GM12878 (cell line): Measurements from ENCODE around the gene IQCH. TPM values are rescaled to one million over a fixed set of nuclear protein-coding genes. Genes with fewer than 3 reads are reported as not detected.

ENCODE experiments used
- ATAC-seq: fragments of 200-7000 bp; cut with Tn5 transposase; 3 replicates; pipeline ENCODE4 v1.9.1; 2020; ENCODE audit warnings: mild to moderate bottlenecking, moderate library complexity
- BruUV-seq: library from RNA; stranded (reverse); fragments of 400-500 nt; replicated peaks from 2 replicates; lab custom pipeline; 2021; lab: Mats Ljungman, UMichigan
- CTCF ChIA-PET: fragments of 300-600 bp; sonication (Branson Sonifier 250); formaldehyde crosslinking; extraction: SDS; loops from one replicate; lab custom pipeline; 2021; ENCODE audit warnings: inconsistent platforms; lab: Yijun Ruan, JAX
- POLR2A ChIA-PET: fragments of 350-600 bp; formaldehyde crosslinking; extraction: SDS; loops from one replicate; lab custom pipeline; 2021; ENCODE audit warnings: inconsistent platforms; lab: Charles Lee
- RAD21 ChIA-PET: fragments of 300-600 bp; sonication (Branson Sonifier 250); formaldehyde crosslinking; loops from one replicate; lab custom pipeline; 2023; ENCODE audit warnings: antibody characterized with exemption; ENCODE audit not compliant: unreplicated experiment; lab: Charles Lee
- SMC1A ChIA-PET: fragments of 300-600 bp; sonication (Branson Sonifier 250); formaldehyde crosslinking; loops from one replicate; lab custom pipeline; 2023; ENCODE audit not compliant: unreplicated experiment, uncharacterized antibody; lab: Charles Lee
- DNase-seq: peaks from one replicate; pipeline ENCODE4 v3.0.0-alpha.2; 2011; ENCODE audit warnings: low read depth, low spot score
- FAIRE-seq: peaks from 3 replicates; lab custom pipeline; 2011; peaks lifted over from hg19 to GRCh38; lab: Jason Lieb, UNC
- H2AFZ ChIP-seq: 2 replicates; pipeline ENCODE4 v1.6.0; 2011; ENCODE audit warnings: low read depth, low read length, control low read depth; ENCODE audit not compliant: control insufficient read depth
- H3K27ac ChIP-seq: 2 replicates; pipeline ENCODE4 v1.5.1; 2011; ENCODE audit warnings: control low read depth; ENCODE audit not compliant: control insufficient read depth, insufficient read depth
- H3K27me3 ChIP-seq, 2 experiments: replicated peaks in 1 of 2; 2 replicates each; pipeline versions ENCODE4 v1.6.0 to v1.6.1; 2011; ENCODE audit warnings: low read length in 1 of 2; ENCODE audit not compliant: control insufficient read depth in 2 of 2, insufficient read depth in 2 of 2
- H3K36me3 ChIP-seq, 2 experiments: 2 replicates each; pipeline ENCODE4 v1.5.1; 2011; ENCODE audit warnings: low read length in 1 of 2; ENCODE audit not compliant: control insufficient read depth in 2 of 2, insufficient read depth in 2 of 2
- H3K4me1 ChIP-seq: 2 replicates; pipeline ENCODE4 v1.6.1; 2011; ENCODE audit warnings: mild to moderate bottlenecking, low read length, moderate library complexity, mixed read lengths; ENCODE audit not compliant: control insufficient read depth, insufficient read depth
- H3K4me2 ChIP-seq: 2 replicates; pipeline ENCODE4 v1.6.0; 2011; ENCODE audit warnings: control low read depth; ENCODE audit not compliant: control insufficient read depth, insufficient read depth
- H3K4me3 ChIP-seq: fragments of 200-600 bp; sonication (generic); 2 replicates; pipeline ENCODE4 v1.5.1; 2016
- H3K79me2 ChIP-seq: 2 replicates; pipeline ENCODE4 v1.6.0; 2011; ENCODE audit warnings: low read length; ENCODE audit not compliant: control insufficient read depth, insufficient read depth
- H3K9ac ChIP-seq: 2 replicates; pipeline ENCODE4 v1.8.0; 2011; ENCODE audit warnings: low read length, control low read depth, mixed read lengths; ENCODE audit not compliant: control insufficient read depth, insufficient read depth
- H3K9me3 ChIP-seq: replicated peaks from 3 replicates; pipeline ENCODE4 v1.5.1; 2011; ENCODE audit warnings: mild to moderate bottlenecking, low read length; ENCODE audit not compliant: control insufficient read depth, insufficient read depth
- H4K20me1 ChIP-seq: 2 replicates; pipeline ENCODE4 v1.6.0; 2011; ENCODE audit not compliant: control insufficient read depth, insufficient read depth
- BRCA1 ChIP-seq: IDR thresholded peaks from 2 replicates; pipeline ENCODE4 v1.6.1; 2011; ENCODE audit warnings: low read depth, low read length, improper control_type of control experiment
- EP300 ChIP-seq, 2 experiments: fragments of 150-350 bp in 1 of 2; IDR thresholded peaks; 2 replicates each; pipeline ENCODE4 v1.6.1; 2011 to 2012; ENCODE audit warnings: low read depth in 2 of 2, low read length in 2 of 2, borderline replicate concordance in 1 of 2, improper control_type of control experiment in 1 of 2, inconsistent platforms in 1 of 2; ENCODE audit not compliant: control insufficient read depth in 1 of 2
- FOS ChIP-seq: IDR thresholded peaks from 3 replicates; pipeline ENCODE4 v1.6.1; 2011; ENCODE audit warnings: borderline replicate concordance; ENCODE audit not compliant: insufficient read length; ENCODE audit errors: extremely low read depth
- IKZF1 ChIP-seq: fragments of 450-650 bp; conservative IDR thresholded peaks from 2 replicates; pipeline ENCODE4 v1.6.1; 2017; ENCODE audit warnings: antibody characterized with exemption, mild to moderate bottlenecking
- KLF5 ChIP-seq: fragments of 450-650 bp; IDR thresholded peaks from 2 replicates; pipeline ENCODE4 v1.6.1; 2014; ENCODE audit warnings: mild to moderate bottlenecking; ENCODE audit not compliant: partially characterized antibody
- POLR2A ChIP-seq: IDR thresholded peaks from 2 replicates; pipeline ENCODE4 v1.6.1; 2011; ENCODE audit warnings: low read depth, mild to moderate bottlenecking, low read length
- RAD51 ChIP-seq: fragments of 450-650 bp; IDR thresholded peaks from 2 replicates; pipeline ENCODE4 v1.6.1; 2016; ENCODE audit warnings: moderate library complexity, mild to moderate bottlenecking, inconsistent platforms
- SMC3 ChIP-seq: IDR thresholded peaks from 2 replicates; pipeline ENCODE4 v1.6.1; 2011; ENCODE audit warnings: low read length, improper control_type of control experiment, borderline replicate concordance
- TCF7 ChIP-seq: IDR thresholded peaks from 2 replicates; pipeline ENCODE4 v1.6.1; 2014; ENCODE audit warnings: antibody characterized with exemption, borderline replicate concordance
- ZSCAN29 ChIP-seq: fragments of 450-650 bp; IDR thresholded peaks from 2 replicates; pipeline ENCODE4 v1.6.1; 2017; ENCODE audit warnings: mild to moderate bottlenecking, moderate library complexity
- WGBS: methylation state at CpG from one replicate; pipeline ENCODE4 v1.1.6; 2016; ENCODE audit warnings: low lambda C conversion rate; ENCODE audit not compliant: insufficient replicate concordance, insufficient coverage; ENCODE audit errors: missing lambda C conversion rate; 5-methylcytosine and 5-hydroxymethylcytosine counted together
- in situ Hi-C: fragments of 300-500 bp; cut with MboI; formaldehyde crosslinking; loops from 9 replicates; pipeline ENCODE4 v1.14.3; 2018; ENCODE audit warnings: mixed read lengths
- intact Hi-C: fragments of 100-400 bp; cut with micrococcal nuclease; formaldehyde crosslinking; loops from one replicate; pipeline ENCODE4 v1.14.2; 2022; ENCODE audit not compliant: unreplicated experiment
- polyA plus RNA-seq, 11 experiments: library from polyadenylated mRNA; depleted of rRNA in 4 of 11; unstranded in 6 of 11; stranded (reverse) in 5 of 11; fragments of >200 nt; fragmentation: Nextera tagmentation in 4 of 11; fragmentation: Illumina TruSeq in 1 of 11; extraction: Ambion mirVana in 4 of 11; extraction: Trizol in 1 of 11; gene quantifications; 1 replicate in 1 of 11; 2 replicates in 10 of 11; pipeline versions ENCODE4 v1.2.1 to v1.2.3, GENCODE V29; 2011 to 2016; ENCODE audit warnings: inconsistent platforms in 2 of 11, missing spikeins in 2 of 11, low read depth in 1 of 11
- total RNA-seq, 4 experiments: library from RNA; depleted of rRNA in 3 of 4; stranded (reverse); fragments of >200 nt in 3 of 4; fragmentation: Illumina TruSeq in 1 of 4; extraction: Trizol in 1 of 4; gene quantifications; 2 replicates each; pipeline versions ENCODE4 v1.2.1 to v1.2.3, GENCODE V29; 2013 to 2021
- TF ChIP-seq, protein P1 (sequence below): fragments of 450-650 bp; IDR thresholded peaks from 2 replicates; pipeline ENCODE4 v1.6.1; 2016; ENCODE audit warnings: mild to moderate bottlenecking, moderate library complexity, borderline replicate concordance
- TF ChIP-seq, protein P2 (sequence below): IDR thresholded peaks from 2 replicates; pipeline ENCODE4 v1.6.1; 2012; ENCODE audit warnings: mild to moderate bottlenecking, low read depth, low read length

IQCH gene
- total and polyA plus RNA-seq, 10 of the 15 experiments (the other 5 are each of a cell fraction or from before 2014, with no cell fraction given) = 0.29 to 1.3 (median 0.99) TPM

- TF ChIP-seq, protein P1, sequence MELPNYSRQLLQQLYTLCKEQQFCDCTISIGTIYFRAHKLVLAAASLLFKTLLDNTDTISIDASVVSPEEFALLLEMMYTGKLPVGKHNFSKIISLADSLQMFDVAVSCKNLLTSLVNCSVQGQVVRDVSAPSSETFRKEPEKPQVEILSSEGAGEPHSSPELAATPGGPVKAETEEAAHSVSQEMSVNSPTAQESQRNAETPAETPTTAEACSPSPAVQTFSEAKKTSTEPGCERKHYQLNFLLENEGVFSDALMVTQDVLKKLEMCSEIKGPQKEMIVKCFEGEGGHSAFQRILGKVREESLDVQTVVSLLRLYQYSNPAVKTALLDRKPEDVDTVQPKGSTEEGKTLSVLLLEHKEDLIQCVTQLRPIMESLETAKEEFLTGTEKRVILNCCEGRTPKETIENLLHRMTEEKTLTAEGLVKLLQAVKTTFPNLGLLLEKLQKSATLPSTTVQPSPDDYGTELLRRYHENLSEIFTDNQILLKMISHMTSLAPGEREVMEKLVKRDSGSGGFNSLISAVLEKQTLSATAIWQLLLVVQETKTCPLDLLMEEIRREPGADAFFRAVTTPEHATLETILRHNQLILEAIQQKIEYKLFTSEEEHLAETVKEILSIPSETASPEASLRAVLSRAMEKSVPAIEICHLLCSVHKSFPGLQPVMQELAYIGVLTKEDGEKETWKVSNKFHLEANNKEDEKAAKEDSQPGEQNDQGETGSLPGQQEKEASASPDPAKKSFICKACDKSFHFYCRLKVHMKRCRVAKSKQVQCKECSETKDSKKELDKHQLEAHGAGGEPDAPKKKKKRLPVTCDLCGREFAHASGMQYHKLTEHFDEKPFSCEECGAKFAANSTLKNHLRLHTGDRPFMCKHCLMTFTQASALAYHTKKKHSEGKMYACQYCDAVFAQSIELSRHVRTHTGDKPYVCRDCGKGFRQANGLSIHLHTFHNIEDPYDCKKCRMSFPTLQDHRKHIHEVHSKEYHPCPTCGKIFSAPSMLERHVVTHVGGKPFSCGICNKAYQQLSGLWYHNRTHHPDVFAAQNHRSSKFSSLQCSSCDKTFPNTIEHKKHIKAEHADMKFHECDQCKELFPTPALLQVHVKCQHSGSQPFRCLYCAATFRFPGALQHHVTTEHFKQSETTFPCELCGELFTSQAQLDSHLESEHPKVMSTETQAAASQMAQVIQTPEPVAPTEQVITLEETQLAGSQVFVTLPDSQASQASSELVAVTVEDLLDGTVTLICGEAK = no peak
- TF ChIP-seq SMC3 = no peak
- no peak for TF ChIP-seq BRCA1
- TF ChIP-seq KLF5 = no peak
- TF ChIP-seq, all 136 proteins: peak for 0
These were observed 13.7 kb downstream of the IQCH start (continued) for GRCh38 chr15:67267951-67268941.

DNA sequence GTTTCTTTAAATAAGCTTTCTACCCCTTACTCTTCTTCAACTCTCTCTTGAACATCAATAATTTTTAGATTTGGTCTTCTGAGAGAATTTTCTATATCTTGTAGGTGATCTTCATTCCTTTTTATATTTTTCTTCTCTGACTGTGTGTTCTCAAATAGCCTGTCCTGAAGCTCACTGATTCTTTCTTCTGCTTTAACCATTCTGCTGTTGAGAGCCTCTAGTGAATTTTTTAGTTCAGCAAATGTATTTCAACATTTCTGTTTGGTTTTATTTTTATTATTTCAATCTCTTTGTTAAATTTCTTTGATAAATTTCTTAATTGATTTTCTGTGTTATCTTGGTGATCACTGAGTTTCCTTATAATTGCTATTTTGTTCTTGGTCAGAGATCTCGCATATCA, 19.6 kb downstream of the IQCH start:
- intact Hi-C loops (no loop called here), in situ Hi-C loops (no loop called here)
- no TSS peak for BruUV-seq
- H3K4me3 ChIP-seq = no peak overlapping the region
- no peak overlapping the region for H2AFZ ChIP-seq
- no peak for FAIRE-seq
- H3K4me1 ChIP-seq = no peaks in the 10 kb centered on the region
- 89% methylated on average over 1 of the region's 1 CpG for WGBS
- no peak for DNase-seq
- H3K27ac ChIP-seq = no peak overlapping the region
- POLR2A ChIA-PET = no interaction called here
- no peaks in the 10 kb centered on the region; the same call in 2 of the 3 replicates for H3K9me3 ChIP-seq
- CTCF ChIA-PET = no interaction called here
- ATAC-seq = no peak
- H3K4me2 ChIP-seq = no peak overlapping the region
- SMC1A ChIA-PET = no interaction called here
- no peaks in the 10 kb centered on the region for H3K79me2 ChIP-seq
- H3K27me3 ChIP-seq = no peaks in the 10 kb centered on the region; a peak in 2 of 4 replicates
- no peak overlapping the region for H3K9ac ChIP-seq
- RAD21 ChIA-PET = no interaction called here
- no peaks in the 10 kb centered on the region for H3K36me3 ChIP-seq
- H4K20me1 ChIP-seq = no peaks in the 10 kb centered on the region
- TF ChIP-seq RAD51 (no peak), EP300 (IDR thresholded peaks at IDR 0.05; ENCODE audit: borderline replicate concordance in 1 of 2, control insufficient read depth in 1 of 2, low read depth in 2 of 2, low read length in 2 of 2) (no peak), POLR2A (no peak), ZSCAN29 (no peak), TCF7 (no peak), FOS (no peak), IKZF1 (no peak), KLF5 (no peak)
- TF ChIP-seq, protein P2, sequence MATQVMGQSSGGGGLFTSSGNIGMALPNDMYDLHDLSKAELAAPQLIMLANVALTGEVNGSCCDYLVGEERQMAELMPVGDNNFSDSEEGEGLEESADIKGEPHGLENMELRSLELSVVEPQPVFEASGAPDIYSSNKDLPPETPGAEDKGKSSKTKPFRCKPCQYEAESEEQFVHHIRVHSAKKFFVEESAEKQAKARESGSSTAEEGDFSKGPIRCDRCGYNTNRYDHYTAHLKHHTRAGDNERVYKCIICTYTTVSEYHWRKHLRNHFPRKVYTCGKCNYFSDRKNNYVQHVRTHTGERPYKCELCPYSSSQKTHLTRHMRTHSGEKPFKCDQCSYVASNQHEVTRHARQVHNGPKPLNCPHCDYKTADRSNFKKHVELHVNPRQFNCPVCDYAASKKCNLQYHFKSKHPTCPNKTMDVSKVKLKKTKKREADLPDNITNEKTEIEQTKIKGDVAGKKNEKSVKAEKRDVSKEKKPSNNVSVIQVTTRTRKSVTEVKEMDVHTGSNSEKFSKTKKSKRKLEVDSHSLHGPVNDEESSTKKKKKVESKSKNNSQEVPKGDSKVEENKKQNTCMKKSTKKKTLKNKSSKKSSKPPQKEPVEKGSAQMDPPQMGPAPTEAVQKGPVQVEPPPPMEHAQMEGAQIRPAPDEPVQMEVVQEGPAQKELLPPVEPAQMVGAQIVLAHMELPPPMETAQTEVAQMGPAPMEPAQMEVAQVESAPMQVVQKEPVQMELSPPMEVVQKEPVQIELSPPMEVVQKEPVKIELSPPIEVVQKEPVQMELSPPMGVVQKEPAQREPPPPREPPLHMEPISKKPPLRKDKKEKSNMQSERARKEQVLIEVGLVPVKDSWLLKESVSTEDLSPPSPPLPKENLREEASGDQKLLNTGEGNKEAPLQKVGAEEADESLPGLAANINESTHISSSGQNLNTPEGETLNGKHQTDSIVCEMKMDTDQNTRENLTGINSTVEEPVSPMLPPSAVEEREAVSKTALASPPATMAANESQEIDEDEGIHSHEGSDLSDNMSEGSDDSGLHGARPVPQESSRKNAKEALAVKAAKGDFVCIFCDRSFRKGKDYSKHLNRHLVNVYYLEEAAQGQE = no peak
